HCT116 (cell line): ENCODE measurements around the gene ARVCF. TPM values are rescaled to one million over a fixed set of nuclear protein-coding genes. Genes with fewer than 3 reads are reported as not detected.

Experiments used
- ATAC-seq: fragments of 200-7000 bp; cut with Tn5 transposase; 2 replicates; pipeline ENCODE4 v1.9.1; 2020; ENCODE audit warnings: mild to moderate bottlenecking, moderate library complexity
- BruUV-seq: library from RNA; stranded (reverse); fragments of 400-500 nt; replicated peaks from 2 replicates; lab custom pipeline; 2021; lab: Mats Ljungman, UMichigan
- CTCF ChIA-PET: fragments of 300-600 bp; sonication (Branson Sonifier 250); formaldehyde crosslinking; loops from one replicate; lab custom pipeline; 2021; ENCODE audit warnings: antibody characterized with exemption; lab: Charles Lee
- POLR2A ChIA-PET: fragments of 300-600, 350-600 bp; sonication (Branson Sonifier 250); formaldehyde crosslinking; loops from one replicate; lab custom pipeline; 2021; ENCODE audit warnings: antibody characterized with exemption; lab: Charles Lee
- RAD21 ChIA-PET, 2 experiments: fragments of 300-600 bp; sonication (Branson Sonifier 250); formaldehyde crosslinking; loops; one replicate each; lab custom pipeline; 2023; ENCODE audit warnings: low total read pairs in 2 of 2; ENCODE audit not compliant: uncharacterized antibody in 2 of 2, unreplicated experiment in 2 of 2, low non-redundant PET in 1 of 2; lab: Charles Lee
- DNase-seq: peaks from one replicate; pipeline ENCODE4 v3.0.0-alpha.2; 2010; ENCODE audit warnings: low read depth, low spot score
- H2AFZ ChIP-seq: fragments of 200-600 bp; shearing (Covaris generic), sonication (generic); 2 replicates; pipeline ENCODE4 v1.6.1; 2017; ENCODE audit warnings: low read depth, mixed run types, mixed read lengths, antibody characterized with exemption, low read length; ENCODE audit not compliant: poor library complexity, severe bottlenecking
- H3K27ac ChIP-seq: 2 replicates; pipeline ENCODE4 v1.5.1; 2012; ENCODE audit warnings: low read depth, low read length
- H3K27me3 ChIP-seq: fragments of 200-600 bp; sonication (generic); 2 replicates; pipeline ENCODE4 v1.6.1; 2016; ENCODE audit warnings: mixed run types, low read length, mixed read lengths; ENCODE audit not compliant: insufficient read depth
- H3K36me3 ChIP-seq, 2 experiments: fragments of 200-500 bp in 1 of 2; fragments of 200-600 bp in 1 of 2; sonication (Bioruptor generic) in 1 of 2; sonication (generic) in 1 of 2; 2 replicates each; pipeline versions ENCODE4 v1.5.1 to v1.6.1; 2014 to 2016; ENCODE audit warnings: low read length in 2 of 2, inconsistent platforms in 1 of 2, mixed read lengths in 1 of 2, mixed run types in 1 of 2; ENCODE audit not compliant: insufficient read depth in 2 of 2, control insufficient read depth in 1 of 2
- H3K4me1 ChIP-seq, 2 experiments: fragments of 200-600 bp in 1 of 2; sonication (generic) in 1 of 2; 2 replicates each; pipeline versions ENCODE4 v1.5.1 to v1.6.1; 2012 to 2017; ENCODE audit warnings: low read length in 2 of 2, inconsistent platforms in 1 of 2, mild to moderate bottlenecking in 1 of 2, mixed read lengths in 1 of 2, mixed run types in 1 of 2, moderate library complexity in 1 of 2; ENCODE audit not compliant: insufficient read depth in 2 of 2, control insufficient read depth in 1 of 2
- H3K4me2 ChIP-seq: fragments of 200-600 bp; sonication (generic); 2 replicates; pipeline ENCODE4 v1.6.1; 2017; ENCODE audit warnings: mixed run types, low read length, mixed read lengths
- H3K4me3 ChIP-seq, 2 experiments: fragments of 200-600 bp in 1 of 2; sonication (generic) in 1 of 2; replicated peaks in 1 of 2; 2 replicates each; pipeline ENCODE4 v1.5.1; 2011 to 2016; ENCODE audit warnings: low read length in 2 of 2, control low read depth in 1 of 2, low read depth in 1 of 2, mild to moderate bottlenecking in 1 of 2, mixed read lengths in 1 of 2, mixed run types in 1 of 2
- H3K79me2 ChIP-seq: fragments of 200-600 bp; sonication (generic); 2 replicates; pipeline ENCODE4 v1.6.1; 2017; ENCODE audit warnings: mild to moderate bottlenecking, mixed run types, low read length, moderate library complexity, mixed read lengths; ENCODE audit not compliant: insufficient read depth
- H3K9ac ChIP-seq: fragments of 200-600 bp; sonication (generic); 2 replicates; pipeline ENCODE4 v1.6.1; 2016; ENCODE audit warnings: low read length, mixed read lengths
- H3K9me2 ChIP-seq: fragments of 200-600 bp; sonication (generic), shearing (Covaris generic); 2 replicates; pipeline ENCODE4 v1.6.1; 2017; ENCODE audit warnings: mixed run types, mild to moderate bottlenecking, moderate library complexity; ENCODE audit not compliant: insufficient read depth
- H3K9me3 ChIP-seq, 2 experiments: fragments of 200-500 bp in 1 of 2; fragments of 200-600 bp in 1 of 2; sonication (Bioruptor generic) in 1 of 2; sonication (generic) in 1 of 2; 2 replicates each; pipeline ENCODE4 v1.6.1; 2014 to 2017; ENCODE audit warnings: low read length in 2 of 2, mixed read lengths in 2 of 2, inconsistent platforms in 1 of 2, low read depth in 1 of 2, mild to moderate bottlenecking in 1 of 2, mixed run types in 1 of 2, moderate library complexity in 1 of 2; ENCODE audit not compliant: control insufficient read depth in 1 of 2, insufficient read depth in 1 of 2
- H4K20me1 ChIP-seq: fragments of 200-600 bp; sonication (generic), shearing (Covaris generic); 2 replicates; pipeline ENCODE4 v1.6.1; 2017; ENCODE audit warnings: mixed run types, mild to moderate bottlenecking, moderate library complexity; ENCODE audit not compliant: insufficient read depth
- EGR1 ChIP-seq: IDR thresholded peaks from 2 replicates; pipeline ENCODE4 v1.6.1; 2012; ENCODE audit warnings: low read depth
- FOSL1 ChIP-seq: IDR thresholded peaks from 2 replicates; pipeline ENCODE4 v1.6.1; 2012; ENCODE audit warnings: low read depth
- JUND ChIP-seq: IDR thresholded peaks from 2 replicates; pipeline ENCODE4 v1.6.1; 2012
- POLR2A ChIP-seq: IDR thresholded peaks from 2 replicates; pipeline ENCODE4 v1.7.0; 2011; ENCODE audit warnings: borderline replicate concordance; ENCODE audit not compliant: insufficient read depth, insufficient read length; ENCODE audit errors: extremely low read depth
- RAD21 ChIP-seq: IDR thresholded peaks from 2 replicates; pipeline ENCODE4 v1.6.1; 2012; ENCODE audit warnings: low read depth, mild to moderate bottlenecking
- SIN3A ChIP-seq: IDR thresholded peaks from 2 replicates; pipeline ENCODE4 v1.6.1; 2012; ENCODE audit warnings: low read depth
- SRF ChIP-seq: IDR thresholded peaks from 2 replicates; pipeline ENCODE4 v1.6.1; 2012; ENCODE audit warnings: low read depth
- YY1 ChIP-seq: IDR thresholded peaks from 2 replicates; pipeline ENCODE4 v1.6.1; 2011; ENCODE audit warnings: low read length, low read depth, moderate library complexity, mild to moderate bottlenecking; ENCODE audit not compliant: insufficient replicate concordance; ENCODE audit errors: extremely low read depth
- ZFX ChIP-seq: fragments of 450-650 bp; IDR thresholded peaks from 2 replicates; pipeline ENCODE4 v1.6.1; 2017
- ZNF274 ChIP-seq: fragments of 200-500 bp; sonication (Bioruptor generic); IDR thresholded peaks from 2 replicates; pipeline ENCODE4 v1.6.1; 2014; ENCODE audit warnings: mild to moderate bottlenecking, low read depth, low read length, inconsistent platforms
- intact Hi-C: fragments of 100-400 bp; cut with micrococcal nuclease; formaldehyde crosslinking; loops from 2 replicates; pipeline ENCODE4 v1.10.0; 2022
- total RNA-seq: library from RNA; stranded (reverse); gene quantifications from one replicate; pipeline ENCODE4 v1.2.1, GENCODE V29; 2021; ENCODE audit not compliant: unreplicated experiment
- TF ChIP-seq, protein P1 (sequence below): IDR thresholded peaks from 2 replicates; pipeline ENCODE4 v1.6.1; 2011; ENCODE audit warnings: mild to moderate bottlenecking, low read length, moderate library complexity; ENCODE audit not compliant: insufficient replicate concordance; ENCODE audit errors: extremely low read depth
- TF ChIP-seq, protein P2 (sequence below): IDR thresholded peaks from 2 replicates; pipeline ENCODE4 v1.6.1; 2012
- TF ChIP-seq, protein P3 (sequence below): IDR thresholded peaks from 2 replicates; pipeline ENCODE4 v1.6.1; 2012
- TF ChIP-seq, protein P4 (sequence below): IDR thresholded peaks from 2 replicates; pipeline ENCODE4 v1.6.1; 2012; ENCODE audit warnings: low read depth

ARVCF gene
- total RNA-seq, 1 experiment from 2014 or later: 42.8 TPM

DNA sequence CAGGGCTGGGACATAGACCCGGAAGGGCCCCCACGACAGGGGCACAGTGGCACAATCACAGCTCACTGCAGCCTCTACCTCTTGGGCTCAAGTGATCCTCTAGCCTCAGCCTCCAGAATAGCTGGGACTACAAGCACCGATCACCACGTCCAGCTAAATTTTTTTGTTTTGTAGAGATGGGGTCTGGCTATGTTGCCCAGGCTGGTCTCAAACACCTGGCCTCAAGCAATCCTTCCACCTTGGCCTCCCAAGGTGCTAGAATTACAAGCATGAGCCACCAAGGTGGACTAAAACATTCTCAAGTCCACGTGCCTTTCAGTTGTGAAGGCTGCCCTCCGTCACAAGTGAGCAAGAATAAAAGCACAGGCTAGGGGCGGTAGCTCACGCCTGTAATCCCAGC is 85.1 kb downstream of the ARVCF start:
- H3K79me2 ChIP-seq: no peaks in the 10 kb centered on the region
- H3K9me3 ChIP-seq: no peaks in the 10 kb centered on the region
- ATAC-seq (no peak), DNase-seq (no peak)
- no peak overlapping the region for H3K27ac ChIP-seq
- H3K4me3 ChIP-seq: no peak overlapping the region
- H3K36me3 ChIP-seq: no peaks in the 10 kb centered on the region
- ChIA-PET POLR2A (no interaction called here), CTCF (no interaction called here), RAD21 (no interaction called here)
- H3K4me1 ChIP-seq: no peaks in the 10 kb centered on the region
- H3K4me2 ChIP-seq: no peak overlapping the region
- intact Hi-C loops: no loop called here
- no peaks in the 10 kb centered on the region for H3K27me3 ChIP-seq
- no peaks in the 10 kb centered on the region for H4K20me1 ChIP-seq
- no peak overlapping the region for H3K9ac ChIP-seq
- no peak overlapping the region for H2AFZ ChIP-seq
- no peaks in the 10 kb centered on the region for H3K9me2 ChIP-seq
- no TSS peak for BruUV-seq
- TF ChIP-seq ZFX: no peak
- no peak for TF ChIP-seq POLR2A
- TF ChIP-seq, protein P1, sequence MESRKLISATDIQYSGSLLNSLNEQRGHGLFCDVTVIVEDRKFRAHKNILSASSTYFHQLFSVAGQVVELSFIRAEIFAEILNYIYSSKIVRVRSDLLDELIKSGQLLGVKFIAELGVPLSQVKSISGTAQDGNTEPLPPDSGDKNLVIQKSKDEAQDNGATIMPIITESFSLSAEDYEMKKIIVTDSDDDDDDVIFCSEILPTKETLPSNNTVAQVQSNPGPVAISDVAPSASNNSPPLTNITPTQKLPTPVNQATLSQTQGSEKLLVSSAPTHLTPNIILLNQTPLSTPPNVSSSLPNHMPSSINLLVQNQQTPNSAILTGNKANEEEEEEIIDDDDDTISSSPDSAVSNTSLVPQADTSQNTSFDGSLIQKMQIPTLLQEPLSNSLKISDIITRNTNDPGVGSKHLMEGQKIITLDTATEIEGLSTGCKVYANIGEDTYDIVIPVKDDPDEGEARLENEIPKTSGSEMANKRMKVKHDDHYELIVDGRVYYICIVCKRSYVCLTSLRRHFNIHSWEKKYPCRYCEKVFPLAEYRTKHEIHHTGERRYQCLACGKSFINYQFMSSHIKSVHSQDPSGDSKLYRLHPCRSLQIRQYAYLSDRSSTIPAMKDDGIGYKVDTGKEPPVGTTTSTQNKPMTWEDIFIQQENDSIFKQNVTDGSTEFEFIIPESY: no peak
- no peak for TF ChIP-seq YY1
- TF ChIP-seq, protein P2, sequence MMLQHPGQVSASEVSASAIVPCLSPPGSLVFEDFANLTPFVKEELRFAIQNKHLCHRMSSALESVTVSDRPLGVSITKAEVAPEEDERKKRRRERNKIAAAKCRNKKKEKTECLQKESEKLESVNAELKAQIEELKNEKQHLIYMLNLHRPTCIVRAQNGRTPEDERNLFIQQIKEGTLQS: no peak
- TF ChIP-seq SRF: no peak
- no peak for TF ChIP-seq JUND
- TF ChIP-seq, protein P3, sequence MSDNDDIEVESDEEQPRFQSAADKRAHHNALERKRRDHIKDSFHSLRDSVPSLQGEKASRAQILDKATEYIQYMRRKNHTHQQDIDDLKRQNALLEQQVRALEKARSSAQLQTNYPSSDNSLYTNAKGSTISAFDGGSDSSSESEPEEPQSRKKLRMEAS: no peak
- TF ChIP-seq, protein P4, sequence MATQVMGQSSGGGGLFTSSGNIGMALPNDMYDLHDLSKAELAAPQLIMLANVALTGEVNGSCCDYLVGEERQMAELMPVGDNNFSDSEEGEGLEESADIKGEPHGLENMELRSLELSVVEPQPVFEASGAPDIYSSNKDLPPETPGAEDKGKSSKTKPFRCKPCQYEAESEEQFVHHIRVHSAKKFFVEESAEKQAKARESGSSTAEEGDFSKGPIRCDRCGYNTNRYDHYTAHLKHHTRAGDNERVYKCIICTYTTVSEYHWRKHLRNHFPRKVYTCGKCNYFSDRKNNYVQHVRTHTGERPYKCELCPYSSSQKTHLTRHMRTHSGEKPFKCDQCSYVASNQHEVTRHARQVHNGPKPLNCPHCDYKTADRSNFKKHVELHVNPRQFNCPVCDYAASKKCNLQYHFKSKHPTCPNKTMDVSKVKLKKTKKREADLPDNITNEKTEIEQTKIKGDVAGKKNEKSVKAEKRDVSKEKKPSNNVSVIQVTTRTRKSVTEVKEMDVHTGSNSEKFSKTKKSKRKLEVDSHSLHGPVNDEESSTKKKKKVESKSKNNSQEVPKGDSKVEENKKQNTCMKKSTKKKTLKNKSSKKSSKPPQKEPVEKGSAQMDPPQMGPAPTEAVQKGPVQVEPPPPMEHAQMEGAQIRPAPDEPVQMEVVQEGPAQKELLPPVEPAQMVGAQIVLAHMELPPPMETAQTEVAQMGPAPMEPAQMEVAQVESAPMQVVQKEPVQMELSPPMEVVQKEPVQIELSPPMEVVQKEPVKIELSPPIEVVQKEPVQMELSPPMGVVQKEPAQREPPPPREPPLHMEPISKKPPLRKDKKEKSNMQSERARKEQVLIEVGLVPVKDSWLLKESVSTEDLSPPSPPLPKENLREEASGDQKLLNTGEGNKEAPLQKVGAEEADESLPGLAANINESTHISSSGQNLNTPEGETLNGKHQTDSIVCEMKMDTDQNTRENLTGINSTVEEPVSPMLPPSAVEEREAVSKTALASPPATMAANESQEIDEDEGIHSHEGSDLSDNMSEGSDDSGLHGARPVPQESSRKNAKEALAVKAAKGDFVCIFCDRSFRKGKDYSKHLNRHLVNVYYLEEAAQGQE: no peak
- TF ChIP-seq ZNF274: no peak
- no peak for TF ChIP-seq SIN3A
- TF ChIP-seq RAD21: no peak
- TF ChIP-seq FOSL1: no peak
- no peak for TF ChIP-seq EGR1
- TF ChIP-seq, all 23 proteins: peak for 0
